ENCODE results near the gene ID1.

DNA sequence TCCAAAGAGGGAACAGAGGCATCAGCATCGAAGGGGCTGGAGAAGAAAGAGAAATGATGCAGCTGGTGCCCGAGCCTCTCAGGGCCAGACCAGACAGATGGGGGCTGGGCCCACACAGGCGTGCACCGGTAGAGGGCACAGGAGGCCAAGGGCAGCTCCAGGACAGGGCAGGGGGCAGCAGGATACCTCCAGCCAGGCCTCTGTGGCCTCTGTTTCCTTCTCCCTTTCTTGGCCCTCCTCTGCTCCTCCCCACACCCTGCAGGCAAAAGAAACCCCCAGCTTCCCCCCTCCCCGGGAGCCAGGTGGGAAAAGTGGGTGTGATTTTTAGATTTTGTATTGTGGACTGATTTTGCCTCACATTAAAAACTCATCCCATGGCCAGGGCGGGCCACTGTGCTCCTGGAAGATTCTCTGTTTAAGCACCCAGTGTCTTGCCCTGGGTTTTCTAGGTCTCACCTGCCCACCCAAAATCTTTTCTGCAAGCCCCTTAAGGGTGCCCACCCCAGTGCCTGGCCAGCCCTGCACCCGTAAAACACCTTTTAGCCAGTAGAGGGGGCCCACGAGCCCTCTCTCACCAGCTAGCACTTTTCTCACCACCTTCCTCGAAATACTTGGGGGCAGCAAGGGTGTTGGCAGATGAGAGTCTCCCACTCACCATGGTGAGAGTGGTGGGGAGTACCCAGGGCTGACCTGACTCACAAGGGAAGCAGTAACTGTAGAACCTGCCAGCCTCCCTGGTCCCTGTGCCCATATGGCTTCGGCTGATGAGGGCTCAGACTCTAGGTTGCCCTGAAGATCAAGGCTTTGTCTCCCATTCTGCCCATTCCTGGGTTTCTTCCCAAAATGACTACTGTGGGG, 35.7 kb upstream of the ID1 start:
- TF ChIP-seq, protein P1, sequence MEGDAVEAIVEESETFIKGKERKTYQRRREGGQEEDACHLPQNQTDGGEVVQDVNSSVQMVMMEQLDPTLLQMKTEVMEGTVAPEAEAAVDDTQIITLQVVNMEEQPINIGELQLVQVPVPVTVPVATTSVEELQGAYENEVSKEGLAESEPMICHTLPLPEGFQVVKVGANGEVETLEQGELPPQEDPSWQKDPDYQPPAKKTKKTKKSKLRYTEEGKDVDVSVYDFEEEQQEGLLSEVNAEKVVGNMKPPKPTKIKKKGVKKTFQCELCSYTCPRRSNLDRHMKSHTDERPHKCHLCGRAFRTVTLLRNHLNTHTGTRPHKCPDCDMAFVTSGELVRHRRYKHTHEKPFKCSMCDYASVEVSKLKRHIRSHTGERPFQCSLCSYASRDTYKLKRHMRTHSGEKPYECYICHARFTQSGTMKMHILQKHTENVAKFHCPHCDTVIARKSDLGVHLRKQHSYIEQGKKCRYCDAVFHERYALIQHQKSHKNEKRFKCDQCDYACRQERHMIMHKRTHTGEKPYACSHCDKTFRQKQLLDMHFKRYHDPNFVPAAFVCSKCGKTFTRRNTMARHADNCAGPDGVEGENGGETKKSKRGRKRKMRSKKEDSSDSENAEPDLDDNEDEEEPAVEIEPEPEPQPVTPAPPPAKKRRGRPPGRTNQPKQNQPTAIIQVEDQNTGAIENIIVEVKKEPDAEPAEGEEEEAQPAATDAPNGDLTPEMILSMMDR (IDR thresholded peaks at IDR 0.05; ENCODE audit: low read depth, low read length, poor library complexity, severe bottlenecking) = peak; percentile 93
- TF ChIP-seq EZH2phosphoT487 (IDR thresholded peaks at IDR 0.05; ENCODE audit: borderline replicate concordance, low read length) = no peak

Data from DOHH2 (cell line).